Left ventricle myocardium inferior (tissue), 1 donor: ENCODE data around the gene SCN4A. TPM values are rescaled to one million over a fixed set of nuclear protein-coding genes. Genes with fewer than 3 reads are reported as not detected.
A peak's percentile ranks its signal among the peaks of the same experiment; 100 is the strongest.

Experiments used
- DNase-seq: peaks from one replicate; pipeline ENCODE4 v3.0.0-alpha.2; 2020
- H3K27ac ChIP-seq: fragments of 200-600 bp; replicated peaks from 2 replicates; pipeline ENCODE4 v1.8.0; 2021
- H3K27me3 ChIP-seq: fragments of 200-600 bp; 2 replicates; pipeline ENCODE4 v1.8.0; 2021; ENCODE audit warnings: low read depth
- H3K36me3 ChIP-seq: fragments of 200-600 bp; 2 replicates; pipeline ENCODE4 v1.8.0; 2021
- H3K4me1 ChIP-seq: fragments of 200-600 bp; 2 replicates; pipeline ENCODE4 v1.8.0; 2021
- H3K4me3 ChIP-seq: fragments of 200-600 bp; 2 replicates; pipeline ENCODE4 v1.8.0; 2021; ENCODE audit warnings: mild to moderate bottlenecking, moderate library complexity
- H3K9me3 ChIP-seq: fragments of 200-600 bp; replicated peaks from 2 replicates; pipeline ENCODE4 v1.8.0; 2021
- CTCF ChIP-seq: fragments of 200-600 bp; IDR thresholded peaks from 2 replicates; pipeline ENCODE4 v1.8.0; 2021; ENCODE audit warnings: antibody characterized with exemption, mild to moderate bottlenecking, borderline replicate concordance
- intact Hi-C: fragments of 100-400 bp; cut with micrococcal nuclease; formaldehyde crosslinking; loops from one replicate; pipeline ENCODE4 v1.11.0; 2022
- total RNA-seq: library from RNA; stranded (reverse); fragmentation: NEBNext Ultra II Directional; extraction: Animal tissue kit (Norgen Biotek cat#: 25700); gene quantifications from one replicate; pipeline ENCODE4 v1.2.1, GENCODE V29; 2021
- donor health status: DM: no; HTN: yes; CAD: no; lungs with severe emphysema.

Gene SCN4A
- total RNA-seq, 1 donor from 2014 or later: 1.2 TPM

GRCh38 chr17:63999680-64000531 lies 27.2 kb upstream of the SCN4A start:
- intact Hi-C loops: no loop called here
- no peak for DNase-seq
- peaks cover 53% of the 10 kb centered on the region for H3K4me1 ChIP-seq
- H3K4me3 ChIP-seq: no peak overlapping the region
- TF ChIP-seq CTCF: no peak
- H3K9me3 ChIP-seq: no peaks in the 10 kb centered on the region
- peaks cover 39% of the 10 kb centered on the region for H3K27me3 ChIP-seq
- peak overlapping the region; percentile 83 for H3K27ac ChIP-seq
- H3K36me3 ChIP-seq: no peaks in the 10 kb centered on the region

- Histone ChIP-seq H3K27me3 (peaks cover 39% of the 10 kb centered on the region), H3K4me1 (peaks cover 53% of the 10 kb centered on the region), H3K4me3 (peak overlapping the region; percentile 72), H3K27ac (peak overlapping the region; percentile 68), H3K9me3 (no peaks in the 10 kb centered on the region), H3K36me3 (no peaks in the 10 kb centered on the region)
- no peak for DNase-seq
- intact Hi-C loops: no loop called here
- TF ChIP-seq CTCF: no peak
These were observed 26.3 kb upstream of the SCN4A start for GRCh38 chr17:63998721-63999679.

- H3K4me1 ChIP-seq: peaks cover 47% of the 10 kb centered on the region
- DNase-seq: peak; percentile 67
- H3K9me3 ChIP-seq: no peaks in the 10 kb centered on the region
- H3K27ac ChIP-seq: peak within 1 kb of the TSS; percentile 68
- peaks cover 39% of the 10 kb centered on the region for H3K27me3 ChIP-seq
- H3K36me3 ChIP-seq: no peaks in the 10 kb centered on the region
- no peak for TF ChIP-seq CTCF
- peak within 1 kb of the TSS; percentile 72 for H3K4me3 ChIP-seq
- intact Hi-C loops: no loop called here
These were observed 25.5 kb upstream of the SCN4A start, which contains the start of gene PRR29 for GRCh38 chr17:63998050-63998720. PRR29 (plus strand) TSS chr17:63998351; CDS start chr17:63998365, 14 bp downstream.

- intact Hi-C loops: no loop called here
- no peak for TF ChIP-seq CTCF
- H3K4me3 ChIP-seq: peak overlapping the region; percentile 72
- peaks cover 39% of the 10 kb centered on the region for H3K27me3 ChIP-seq
- peak overlapping the region; percentile 68 for H3K27ac ChIP-seq
- H3K36me3 ChIP-seq: no peaks in the 10 kb centered on the region
- no peaks in the 10 kb centered on the region for H3K9me3 ChIP-seq
- DNase-seq: no peak
- peaks cover 40% of the 10 kb centered on the region for H3K4me1 ChIP-seq
These were observed 24.8 kb upstream of the SCN4A start for GRCh38 chr17:63997341-63998048.
